HG02678 (cell line): ENCODE results near the gene OSBPL2.

ENCODE experiments used
- ATAC-seq: cut with Tn5 transposase; IDR thresholded peaks from one replicate; pipeline ENCODE4 v1.9.1; 2021; ENCODE audit warnings: mild to moderate bottlenecking, moderate library complexity; ENCODE audit not compliant: unreplicated experiment

Gene OSBPL2

DNA sequence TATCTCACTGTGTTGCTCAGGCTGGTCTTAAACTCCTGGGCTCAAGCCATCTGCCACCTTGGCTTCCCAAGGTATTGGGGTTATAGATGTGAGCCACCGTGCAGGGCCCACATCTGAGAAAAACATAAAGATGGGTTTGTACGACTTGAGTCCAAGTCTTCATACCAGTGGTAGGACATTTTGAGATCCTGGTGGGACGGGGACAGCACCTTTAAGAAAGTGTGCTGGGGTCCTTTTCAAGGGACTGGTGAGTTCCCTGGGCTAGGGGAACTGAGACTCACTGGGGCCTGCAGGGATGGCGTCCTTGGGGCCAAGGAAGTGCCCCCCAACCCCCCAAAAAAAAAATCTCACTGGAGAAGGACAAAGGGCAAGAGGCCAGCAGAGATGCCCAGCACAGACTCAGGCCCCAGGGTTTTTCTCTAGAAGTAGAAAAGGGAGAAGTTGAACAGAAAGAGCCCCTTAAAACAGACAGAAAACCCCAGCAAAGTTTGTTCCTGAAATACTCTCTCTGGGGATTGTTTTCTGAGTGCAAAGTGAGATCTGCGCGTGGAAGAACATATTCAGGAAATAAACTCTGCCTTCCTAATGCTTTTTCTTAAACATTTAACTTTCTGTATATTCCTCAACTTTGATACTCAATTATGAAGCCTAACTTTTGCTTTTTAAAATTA, 10.7 kb downstream of the OSBPL2 start:
- no peak for ATAC-seq

DNA sequence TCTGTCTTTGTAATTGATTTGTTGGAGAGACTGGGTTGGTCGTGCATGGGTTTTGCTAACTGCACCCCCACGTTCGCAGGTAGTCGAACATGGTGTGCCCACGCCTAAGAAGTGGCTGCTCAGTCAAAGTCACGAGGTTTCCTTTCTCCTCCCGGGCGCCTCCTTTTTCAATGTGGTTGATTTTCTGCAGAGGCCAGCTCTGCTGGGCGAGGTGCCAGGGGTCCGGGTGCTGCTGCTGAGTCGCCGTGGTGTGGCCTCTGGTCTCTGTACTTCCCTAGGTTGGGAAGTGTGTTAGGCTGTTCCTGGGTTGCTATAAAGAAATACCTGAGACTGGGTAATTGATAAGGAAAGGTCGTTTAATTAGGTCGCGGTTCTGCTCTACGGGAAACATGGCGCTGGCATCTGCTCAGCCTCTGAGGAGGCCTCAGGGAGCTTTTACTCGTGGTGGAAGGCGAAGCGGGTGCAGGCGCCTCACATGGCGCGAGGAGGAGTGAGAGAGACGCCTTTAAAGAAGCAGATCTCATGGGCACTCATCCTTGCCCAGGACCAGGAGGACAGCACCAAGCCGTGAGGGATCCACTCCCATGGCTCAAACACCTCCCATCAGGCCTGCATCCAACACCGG, 14.1 kb downstream of the OSBPL2 start:
- no peak for ATAC-seq

DNA sequence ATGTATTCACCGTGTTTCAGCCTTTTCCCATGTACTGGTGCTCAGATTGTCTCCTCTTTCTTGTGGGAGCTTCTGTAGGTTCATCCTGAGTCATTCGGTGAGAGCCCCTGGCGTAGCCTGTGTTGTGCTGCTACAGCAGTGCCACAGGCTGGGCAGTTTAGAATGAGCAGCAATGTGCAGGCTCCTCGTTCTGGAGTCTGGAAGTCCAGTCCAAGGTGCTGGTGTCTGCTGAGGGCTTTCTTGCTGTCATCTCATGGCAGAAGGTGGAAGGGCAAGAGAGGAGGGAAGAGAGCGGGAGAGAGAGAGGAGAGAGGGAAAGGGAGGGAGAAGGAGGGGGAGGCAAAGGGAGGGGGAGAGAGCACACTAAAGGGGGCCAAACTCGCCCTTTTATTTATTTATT, 15.1 kb downstream of the OSBPL2 start:
- ATAC-seq: no peak

DNA sequence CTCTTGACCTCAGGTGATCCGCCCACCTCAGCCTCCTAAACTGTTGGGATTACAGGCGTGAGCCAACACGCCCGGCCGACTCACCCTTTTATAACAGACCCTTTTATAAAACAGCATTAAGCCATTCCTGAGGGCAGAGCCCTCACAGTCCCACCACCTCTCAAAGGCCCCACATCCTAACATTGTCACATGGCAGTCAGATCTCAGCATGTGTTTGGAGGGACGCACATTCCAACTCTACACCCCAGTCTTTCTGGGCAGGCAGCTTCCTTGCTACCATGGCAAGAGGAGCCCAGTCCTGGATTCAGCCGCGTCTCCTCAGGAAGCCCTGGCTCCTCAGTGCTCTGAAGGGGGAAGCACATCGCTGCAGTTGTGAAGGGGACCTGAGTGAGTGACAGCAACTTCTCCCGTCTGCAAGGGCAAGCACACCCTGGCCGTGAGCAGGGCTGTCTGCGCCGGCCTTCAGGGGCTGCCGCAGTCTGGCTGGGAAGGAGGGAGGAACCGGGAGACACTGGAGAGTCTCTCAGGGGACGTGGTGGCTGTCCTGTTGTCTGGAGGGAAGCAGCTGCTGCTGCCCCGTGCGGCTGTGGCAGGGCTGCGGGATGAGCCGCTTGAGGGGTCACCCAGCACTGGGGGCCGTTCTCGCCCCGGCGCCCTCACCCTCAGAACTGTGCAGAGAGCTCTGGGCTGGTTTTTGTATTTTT, 15.9 kb downstream of the OSBPL2 start:
- no peak for ATAC-seq

DNA sequence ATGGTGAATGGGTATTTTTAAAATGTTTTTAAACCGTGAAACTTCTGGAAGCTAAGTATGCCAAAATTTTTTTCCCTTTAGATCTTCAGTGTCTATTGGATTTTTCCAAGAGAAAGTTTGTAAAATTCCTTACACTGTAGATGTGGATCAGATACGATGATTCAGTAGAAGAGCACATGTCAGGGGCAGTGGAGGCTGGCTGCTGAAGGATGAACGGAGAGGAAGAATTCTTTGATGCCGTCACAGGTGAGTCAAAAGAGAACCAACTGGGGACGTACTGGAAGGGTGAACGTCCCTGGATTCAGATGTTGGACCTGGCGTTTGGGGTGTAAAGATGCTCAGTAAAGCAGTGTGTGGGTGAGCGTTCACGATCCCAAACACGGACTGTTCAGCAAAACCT, 17.7 kb downstream of the OSBPL2 start:
- ATAC-seq: no peak

DNA sequence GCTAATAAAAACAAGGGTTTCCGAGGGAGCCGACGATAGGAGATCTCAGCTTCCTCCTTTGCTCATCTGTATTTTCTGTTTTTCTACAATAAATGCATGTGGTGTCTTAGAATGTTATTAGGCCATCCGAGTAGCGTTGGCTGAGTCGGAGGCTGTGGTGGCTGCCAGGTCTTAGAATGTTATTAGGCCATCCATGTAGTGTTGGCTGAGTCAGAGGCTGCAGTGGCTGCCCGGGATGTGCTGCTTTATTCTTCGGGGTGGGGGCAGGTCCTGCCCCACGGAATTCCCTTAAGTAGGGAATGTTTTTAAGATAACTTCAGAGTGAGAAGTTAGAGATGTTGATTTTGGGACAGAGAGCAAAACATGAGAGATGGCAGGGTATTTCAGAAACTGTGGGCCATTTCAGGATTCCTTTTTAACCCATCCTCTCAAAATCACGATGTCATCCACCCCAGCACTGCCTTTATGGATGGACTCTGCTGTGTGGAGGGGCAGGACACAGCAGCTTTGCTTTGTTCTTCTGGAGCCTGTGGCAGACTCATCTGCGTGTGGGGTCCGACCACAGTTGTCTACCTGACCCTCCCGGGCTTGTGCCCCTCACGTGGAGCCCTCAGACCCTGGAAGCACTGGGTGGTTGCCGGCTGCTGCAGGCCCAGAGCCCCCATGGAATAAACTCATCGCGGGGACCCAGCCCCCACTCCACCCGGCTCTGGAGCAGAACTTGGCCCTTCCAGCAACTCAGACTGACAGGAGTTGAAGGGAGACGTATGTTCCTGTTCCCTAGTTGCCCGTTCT, 20.4 kb downstream of the OSBPL2 start:
- ATAC-seq: no peak

DNA sequence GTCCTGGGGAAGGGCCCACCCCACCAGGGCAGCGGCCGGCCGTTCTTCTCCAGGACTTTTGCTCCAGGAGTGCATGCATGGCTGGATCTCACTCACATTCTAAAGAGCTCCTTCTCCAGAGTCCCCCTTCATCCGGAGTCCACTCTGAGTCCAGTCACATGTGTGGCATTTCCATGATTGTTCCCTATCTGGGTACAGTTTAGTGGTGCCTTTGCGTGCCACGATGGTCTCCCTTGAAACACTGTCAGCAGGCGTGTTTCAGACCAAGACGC, 20.9 kb downstream of the OSBPL2 start:
- ATAC-seq: no peak

DNA sequence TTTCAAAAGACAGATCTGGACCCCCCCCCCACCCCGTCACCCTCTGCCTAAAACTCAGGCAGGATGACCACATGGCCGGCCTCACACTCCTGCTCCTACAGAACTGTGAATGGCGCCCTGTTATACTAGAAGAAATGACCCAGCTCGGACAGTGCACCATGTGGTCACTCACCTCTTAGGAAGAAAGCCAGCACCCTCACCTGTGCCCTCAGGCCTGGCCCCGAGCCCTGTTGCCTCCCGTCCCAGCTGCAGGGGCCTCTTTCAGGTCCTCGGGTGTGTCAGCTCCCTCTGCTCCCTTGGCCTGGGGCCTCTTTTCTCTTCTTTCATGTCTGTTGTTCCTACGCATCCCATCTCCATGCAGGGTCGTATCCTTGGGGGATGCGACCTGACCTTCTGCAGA, 23.7 kb downstream of the OSBPL2 start:
- no peak for ATAC-seq

DNA sequence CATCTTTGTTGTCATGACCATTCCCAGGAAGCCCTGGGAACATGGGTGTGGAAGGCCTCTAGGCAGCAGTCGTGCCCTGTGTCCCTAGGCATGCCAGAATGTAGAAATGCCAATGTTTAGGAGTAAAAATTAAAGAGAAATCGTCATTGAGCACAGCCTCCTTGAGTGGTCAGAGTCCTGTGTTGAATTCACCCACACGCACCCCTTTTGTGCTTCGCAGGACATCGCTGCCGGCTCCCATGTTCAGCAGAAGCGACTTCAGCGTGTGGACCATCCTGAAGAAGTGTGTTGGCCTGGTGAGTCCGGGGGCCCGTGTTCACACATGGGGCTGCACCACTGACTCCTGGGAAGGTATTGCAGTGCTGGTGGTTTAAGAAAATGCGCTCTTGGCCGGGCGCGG, 25.1 kb downstream of the OSBPL2 start:
- no peak for ATAC-seq

DNA sequence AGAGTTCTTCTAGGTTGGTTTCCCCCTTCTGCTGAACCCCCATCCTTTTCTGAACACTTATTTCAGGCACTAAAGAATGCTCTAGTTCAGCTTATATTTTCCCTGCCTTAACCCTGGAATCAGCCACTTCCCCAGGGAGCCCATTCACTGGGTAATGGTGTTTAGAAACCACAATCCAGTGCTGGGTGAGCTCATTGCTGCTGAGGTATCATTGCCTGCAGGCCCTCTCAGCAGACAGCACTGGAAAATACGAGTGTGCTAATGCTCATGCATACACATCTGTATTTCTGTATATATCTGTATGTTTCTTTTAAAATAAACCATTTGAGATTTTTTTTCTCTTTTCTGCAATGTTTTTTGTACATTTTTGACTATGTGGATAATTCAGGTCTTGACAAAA, 27.0 kb downstream of the OSBPL2 start:
- ATAC-seq: no peak

DNA sequence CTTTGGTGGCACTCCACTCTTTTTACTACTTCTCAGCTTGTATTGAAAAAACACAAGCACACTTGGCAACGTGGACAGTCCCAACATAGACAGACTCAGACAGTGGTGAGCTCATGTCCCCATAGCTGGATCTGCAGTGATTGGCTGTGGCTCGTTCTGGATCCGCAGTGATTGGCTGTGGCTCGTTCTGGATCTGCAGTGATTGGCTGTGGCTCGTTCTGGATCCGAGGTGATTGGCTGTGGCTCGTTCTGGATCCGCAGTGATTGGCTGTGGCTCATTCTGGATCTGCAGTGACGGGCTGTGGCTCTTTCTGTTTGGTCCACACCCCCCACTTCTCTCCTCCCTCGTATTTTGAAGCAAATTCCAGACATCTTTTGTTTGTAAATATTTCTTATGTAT, 28.0 kb downstream of the OSBPL2 start:
- ATAC-seq: no peak

DNA sequence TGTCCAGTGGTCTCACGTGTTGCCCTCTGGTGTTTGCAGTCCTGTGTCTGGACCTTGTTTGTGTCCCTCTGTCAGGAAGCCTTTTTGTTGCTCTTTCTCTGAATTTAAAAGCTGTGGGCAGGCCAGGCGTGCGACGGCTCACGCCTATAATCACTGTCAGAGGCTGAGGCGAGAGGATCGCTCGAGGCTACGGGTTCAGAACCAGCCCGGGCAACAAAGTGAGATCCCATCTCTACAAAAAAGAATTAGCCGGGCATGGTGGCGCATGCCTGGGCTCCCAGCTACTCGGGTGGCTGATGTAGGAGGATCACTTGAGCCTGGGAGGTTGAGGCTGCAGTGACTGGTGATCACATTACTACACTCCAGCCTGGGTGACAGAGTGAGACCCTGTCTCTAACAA, 28.5 kb downstream of the OSBPL2 start:
- ATAC-seq: no peak

DNA sequence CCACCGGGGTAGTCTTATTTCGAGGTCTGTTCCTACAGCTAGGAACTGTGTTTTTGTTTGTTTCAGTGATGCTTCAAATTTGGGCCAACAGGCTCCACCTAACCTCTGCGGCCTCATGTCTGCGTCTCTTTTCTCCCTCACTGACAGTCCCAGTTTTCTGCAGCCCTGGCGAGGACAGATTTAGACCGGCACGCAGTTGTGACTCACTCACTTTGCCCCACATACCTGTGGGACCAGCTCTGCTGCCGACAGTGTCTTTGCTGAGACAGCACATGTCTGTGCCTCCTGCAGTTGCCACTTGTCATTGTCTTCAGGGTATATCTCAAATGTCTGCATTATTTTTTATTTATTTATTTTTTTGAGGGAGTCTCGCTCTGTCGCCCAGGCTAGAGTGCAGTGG, 29.2 kb downstream of the OSBPL2 start:
- no peak for ATAC-seq

DNA sequence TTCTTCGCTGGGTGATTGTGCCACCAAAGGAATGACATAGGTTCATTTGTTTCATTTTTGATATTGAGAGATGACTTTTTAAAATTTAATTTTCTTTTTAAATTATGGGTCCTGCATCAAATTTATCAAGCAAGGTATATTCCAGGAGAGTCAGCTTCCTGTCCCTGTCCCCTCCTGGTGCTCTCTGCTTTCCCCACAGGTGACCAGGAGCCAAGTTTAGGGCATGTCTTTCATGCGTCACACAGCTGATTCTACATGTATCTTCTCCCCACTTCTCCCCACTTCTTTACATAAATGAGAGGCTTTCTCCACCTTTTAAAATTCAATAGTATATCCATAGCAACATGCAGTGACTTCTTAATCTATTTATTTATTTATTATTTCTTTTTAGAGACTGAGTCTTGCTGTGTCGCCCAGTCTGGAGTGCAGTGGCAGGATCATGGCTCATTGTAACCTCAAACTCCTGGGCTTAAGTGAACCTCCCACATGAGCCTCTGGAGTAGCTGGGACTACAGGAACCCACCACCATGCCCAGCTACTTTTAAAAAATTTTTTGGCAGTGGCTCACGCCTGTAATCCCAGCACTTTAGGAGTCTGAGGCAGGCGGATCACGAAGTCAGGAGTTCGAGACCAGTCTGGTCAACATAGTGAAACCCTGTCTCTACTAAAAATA, 30.0 kb downstream of the OSBPL2 start:
- no peak for ATAC-seq

DNA sequence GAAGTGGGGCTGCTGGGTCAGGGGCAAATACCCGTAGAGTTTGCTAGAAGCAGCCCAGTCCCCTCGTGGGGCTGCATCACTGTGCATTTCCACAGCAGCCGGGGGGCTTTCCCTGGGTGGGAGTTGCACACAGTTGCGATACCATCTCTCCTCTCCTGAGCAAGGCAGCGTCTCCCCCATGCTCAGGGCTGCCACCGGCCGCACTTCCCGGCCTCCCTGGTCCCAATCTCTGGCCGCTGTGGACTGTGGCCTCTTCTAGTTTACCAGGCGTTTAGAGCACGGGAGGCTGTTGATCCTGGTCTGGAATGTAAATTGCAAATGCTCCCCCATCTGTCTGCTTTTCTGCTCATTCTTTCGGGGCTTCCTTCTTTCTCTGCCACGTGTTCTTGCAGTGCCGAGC, 31.1 kb downstream of the OSBPL2 start:
- ATAC-seq: no peak

DNA sequence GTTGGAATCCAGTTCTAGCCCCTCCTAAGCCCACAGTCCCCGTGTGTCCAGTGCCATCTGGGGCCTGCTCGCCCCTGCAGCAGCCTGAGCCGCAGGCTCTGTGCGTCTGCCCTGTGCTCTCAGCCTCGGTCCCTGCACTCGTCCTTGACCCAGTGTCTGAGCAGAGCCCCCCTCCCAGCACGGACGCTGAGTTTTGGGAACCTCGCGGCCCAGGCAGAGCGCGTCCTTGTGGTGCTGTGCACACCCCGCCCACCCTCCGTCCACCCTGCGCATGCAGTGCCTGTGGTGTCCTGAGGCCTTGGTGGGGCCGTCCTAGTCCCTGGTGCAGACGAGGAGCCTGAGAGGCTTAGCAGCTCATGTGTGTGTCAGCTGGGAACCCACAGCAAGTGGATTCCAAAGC, 31.6 kb downstream of the OSBPL2 start:
- ATAC-seq: no peak

DNA sequence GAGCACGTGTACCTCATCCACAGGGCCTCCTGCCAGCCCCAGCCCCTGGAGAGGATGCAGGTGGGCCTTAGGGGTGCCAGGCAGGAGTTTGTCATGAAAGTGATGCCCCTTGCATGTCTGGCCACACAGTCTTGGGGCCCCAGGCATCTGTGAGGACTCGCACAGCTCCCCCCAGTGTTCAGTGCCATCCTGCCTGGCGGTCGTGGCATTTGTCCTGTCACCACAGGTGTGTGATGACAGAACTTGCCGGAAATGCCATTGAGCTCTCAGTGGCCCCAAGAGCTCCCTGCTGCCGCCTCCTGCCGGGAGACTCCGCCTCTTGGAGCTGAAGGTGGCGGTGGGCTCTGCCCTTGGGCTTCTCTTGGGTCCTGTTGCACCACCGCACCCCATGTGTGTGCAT, 33.9 kb downstream of the OSBPL2 start:
- no peak for ATAC-seq

DNA sequence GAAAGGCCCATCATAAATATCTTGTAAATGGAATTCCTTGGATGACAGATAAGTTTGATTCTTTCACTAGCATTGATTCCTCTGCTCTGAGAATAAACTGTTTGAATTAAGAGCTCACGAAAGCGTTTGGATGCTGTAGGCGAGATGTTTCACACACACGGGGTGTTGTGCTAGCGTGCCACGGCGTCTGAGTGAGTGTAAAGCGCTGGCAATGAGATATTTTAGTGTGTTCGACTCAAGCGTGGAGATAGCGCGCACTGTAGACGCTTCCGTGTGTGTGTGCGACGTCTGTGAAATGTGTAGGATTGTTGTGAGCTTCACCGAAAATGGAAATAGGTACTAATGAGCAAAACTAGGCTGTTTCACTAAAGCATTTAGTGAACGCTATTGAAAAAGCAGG, 35.1 kb downstream of the OSBPL2 start:
- ATAC-seq: no peak

DNA sequence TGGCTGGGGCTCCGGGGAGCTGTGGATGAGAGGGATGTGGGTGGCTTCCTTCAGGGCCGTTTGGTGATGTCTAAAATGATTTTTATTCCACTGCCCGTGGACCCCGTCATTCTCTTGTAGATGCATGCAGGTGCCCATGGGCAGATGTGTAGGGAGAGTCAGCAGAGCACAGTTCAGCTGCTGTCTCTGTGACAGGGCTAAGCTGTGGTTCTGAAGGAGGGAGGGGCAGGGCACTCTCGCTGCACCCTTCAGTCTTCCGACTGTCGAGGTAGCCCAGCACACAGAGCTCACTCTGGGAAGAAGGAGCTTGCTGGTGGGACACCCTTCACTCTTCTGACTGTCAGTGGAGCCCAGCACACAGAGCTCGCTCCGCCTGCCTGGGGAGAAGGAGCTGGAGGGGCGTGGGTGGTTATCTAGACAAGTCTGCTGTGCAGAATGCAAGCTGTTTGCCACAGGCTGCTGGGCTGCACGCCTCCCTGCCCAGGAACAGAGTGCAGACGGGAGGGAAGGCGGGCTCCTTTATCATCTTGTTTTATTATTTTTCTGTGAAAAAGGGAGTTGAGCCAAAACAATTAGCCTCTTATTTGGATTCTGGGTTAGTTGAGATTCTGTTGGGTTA, 36.1 kb downstream of the OSBPL2 start:
- ATAC-seq: no peak

DNA sequence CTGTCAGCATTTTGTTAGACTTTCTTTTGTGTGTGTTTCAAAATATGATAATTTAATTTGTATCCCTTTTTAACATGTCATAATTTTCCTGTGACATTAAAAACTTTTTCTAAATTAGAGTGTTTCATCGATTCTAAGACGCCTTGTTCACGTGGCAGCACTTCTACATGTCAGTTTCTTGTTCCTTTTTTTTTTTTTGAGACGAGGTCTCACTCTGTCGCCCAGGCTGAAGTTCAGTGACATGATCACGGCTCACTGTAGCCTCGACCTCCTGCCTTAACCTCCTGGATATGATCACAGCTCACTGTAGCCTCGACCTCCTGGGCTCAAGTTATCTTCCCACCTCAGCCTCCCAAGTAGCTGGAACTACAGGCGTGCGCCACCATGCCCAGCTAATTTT, 36.9 kb downstream of the OSBPL2 start:
- no peak for ATAC-seq

DNA sequence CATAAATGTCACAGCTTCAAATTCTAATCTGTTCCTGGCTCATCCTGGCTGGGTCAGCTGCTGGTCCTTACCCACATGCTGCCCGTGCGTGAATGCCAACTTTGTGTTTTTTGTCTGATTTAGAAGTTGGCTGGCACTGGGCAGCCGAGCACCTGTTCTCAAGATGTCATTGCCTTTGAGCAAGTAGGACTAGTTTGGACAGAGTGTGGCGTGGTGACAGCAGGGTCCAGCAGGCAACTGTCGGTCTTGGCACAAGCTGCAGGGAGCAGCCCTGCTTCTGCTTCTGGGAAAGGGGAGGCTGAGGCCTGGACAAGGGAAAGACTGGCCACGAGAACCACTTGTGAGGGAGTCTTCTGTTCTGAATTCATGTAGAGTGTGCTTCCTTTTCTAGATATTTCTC, 38.1 kb downstream of the OSBPL2 start:
- ATAC-seq: no peak
